ENCODE results near the gene PACS2. TPM values are rescaled to one million over a fixed set of nuclear protein-coding genes. Genes with fewer than 3 reads are reported as not detected.

Gene PACS2
- total RNA-seq, 2 donors from 2014 or later = 117 to 121 TPM

GRCh38 chr14:105379946-105380345 lies 65.4 kb downstream of the PACS2 start:
- Histone ChIP-seq H3K9ac (ENCODE audit: extremely low read depth, low read length, poor library complexity, severe bottlenecking) (no peak overlapping the region), H3K36me3 (ENCODE audit: control insufficient read depth, insufficient read depth, low read length) (peaks cover 5% of the 10 kb centered on the region), H3K4me3 (ENCODE audit: low read length) (no peak overlapping the region), H3K9me3 (ENCODE audit: control insufficient read depth, low read length) (no peaks in the 10 kb centered on the region), H3K27me3 (ENCODE audit: control insufficient read depth, insufficient read depth, low read length, poor library complexity, severe bottlenecking) (no peaks in the 10 kb centered on the region), H3K4me1 (ENCODE audit: control insufficient read depth, insufficient read depth, low read length) (peaks cover 2% of the 10 kb centered on the region), H3K27ac (ENCODE audit: low read depth, low read length) (no peak overlapping the region)
- WGBS, 2 experiments (ENCODE audit: insufficient coverage in 1 of 2, insufficient read length in 1 of 2) = 96 to 97% methylated on average over 13 to 14 of the region's 14 CpGs
- Mint-ChIP-seq H3K9me3 (no peaks in the 10 kb centered on the region), H3K27me3 (ENCODE audit: insufficient read depth) (no peaks in the 10 kb centered on the region), H3K27ac (no peak overlapping the region), H3K4me1 (peaks cover 14% of the 10 kb centered on the region), H3K4me3 (no peak overlapping the region), H3K36me3 (ENCODE audit: low read depth) (peaks cover 22% of the 10 kb centered on the region)
- no peak for DNase-seq
- TF ChIP-seq, protein P1, sequence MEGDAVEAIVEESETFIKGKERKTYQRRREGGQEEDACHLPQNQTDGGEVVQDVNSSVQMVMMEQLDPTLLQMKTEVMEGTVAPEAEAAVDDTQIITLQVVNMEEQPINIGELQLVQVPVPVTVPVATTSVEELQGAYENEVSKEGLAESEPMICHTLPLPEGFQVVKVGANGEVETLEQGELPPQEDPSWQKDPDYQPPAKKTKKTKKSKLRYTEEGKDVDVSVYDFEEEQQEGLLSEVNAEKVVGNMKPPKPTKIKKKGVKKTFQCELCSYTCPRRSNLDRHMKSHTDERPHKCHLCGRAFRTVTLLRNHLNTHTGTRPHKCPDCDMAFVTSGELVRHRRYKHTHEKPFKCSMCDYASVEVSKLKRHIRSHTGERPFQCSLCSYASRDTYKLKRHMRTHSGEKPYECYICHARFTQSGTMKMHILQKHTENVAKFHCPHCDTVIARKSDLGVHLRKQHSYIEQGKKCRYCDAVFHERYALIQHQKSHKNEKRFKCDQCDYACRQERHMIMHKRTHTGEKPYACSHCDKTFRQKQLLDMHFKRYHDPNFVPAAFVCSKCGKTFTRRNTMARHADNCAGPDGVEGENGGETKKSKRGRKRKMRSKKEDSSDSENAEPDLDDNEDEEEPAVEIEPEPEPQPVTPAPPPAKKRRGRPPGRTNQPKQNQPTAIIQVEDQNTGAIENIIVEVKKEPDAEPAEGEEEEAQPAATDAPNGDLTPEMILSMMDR (conservative IDR thresholded peaks at IDR 0.05) = no peak

GRCh38 chr14:105380756-105381155 lies 66.2 kb downstream of the PACS2 start:
- DNase-seq = no peak
- TF ChIP-seq, protein P1 (conservative IDR thresholded peaks at IDR 0.05) = no peak
- Histone ChIP-seq H3K4me1 (ENCODE audit: control insufficient read depth, insufficient read depth, low read length) (peaks cover 2% of the 10 kb centered on the region), H3K4me3 (ENCODE audit: low read length) (no peak overlapping the region), H3K9ac (ENCODE audit: extremely low read depth, low read length, poor library complexity, severe bottlenecking) (no peak overlapping the region), H3K27ac (ENCODE audit: low read depth, low read length) (no peak overlapping the region), H3K9me3 (ENCODE audit: control insufficient read depth, low read length) (no peaks in the 10 kb centered on the region), H3K36me3 (ENCODE audit: control insufficient read depth, insufficient read depth, low read length) (peaks cover 5% of the 10 kb centered on the region), H3K27me3 (ENCODE audit: control insufficient read depth, insufficient read depth, low read length, poor library complexity, severe bottlenecking) (no peaks in the 10 kb centered on the region)
- Mint-ChIP-seq H3K9me3 (no peaks in the 10 kb centered on the region), H3K36me3 (ENCODE audit: low read depth) (peaks cover 22% of the 10 kb centered on the region), H3K4me1 (peaks cover 10% of the 10 kb centered on the region), H3K4me3 (no peak overlapping the region), H3K27ac (no peak overlapping the region), H3K27me3 (ENCODE audit: insufficient read depth) (no peaks in the 10 kb centered on the region)
- 94 to 97% methylated on average over 15 to 19 of the region's 19 CpGs for WGBS, 2 experiments (ENCODE audit: insufficient coverage in 1 of 2, insufficient read length in 1 of 2)

DNA sequence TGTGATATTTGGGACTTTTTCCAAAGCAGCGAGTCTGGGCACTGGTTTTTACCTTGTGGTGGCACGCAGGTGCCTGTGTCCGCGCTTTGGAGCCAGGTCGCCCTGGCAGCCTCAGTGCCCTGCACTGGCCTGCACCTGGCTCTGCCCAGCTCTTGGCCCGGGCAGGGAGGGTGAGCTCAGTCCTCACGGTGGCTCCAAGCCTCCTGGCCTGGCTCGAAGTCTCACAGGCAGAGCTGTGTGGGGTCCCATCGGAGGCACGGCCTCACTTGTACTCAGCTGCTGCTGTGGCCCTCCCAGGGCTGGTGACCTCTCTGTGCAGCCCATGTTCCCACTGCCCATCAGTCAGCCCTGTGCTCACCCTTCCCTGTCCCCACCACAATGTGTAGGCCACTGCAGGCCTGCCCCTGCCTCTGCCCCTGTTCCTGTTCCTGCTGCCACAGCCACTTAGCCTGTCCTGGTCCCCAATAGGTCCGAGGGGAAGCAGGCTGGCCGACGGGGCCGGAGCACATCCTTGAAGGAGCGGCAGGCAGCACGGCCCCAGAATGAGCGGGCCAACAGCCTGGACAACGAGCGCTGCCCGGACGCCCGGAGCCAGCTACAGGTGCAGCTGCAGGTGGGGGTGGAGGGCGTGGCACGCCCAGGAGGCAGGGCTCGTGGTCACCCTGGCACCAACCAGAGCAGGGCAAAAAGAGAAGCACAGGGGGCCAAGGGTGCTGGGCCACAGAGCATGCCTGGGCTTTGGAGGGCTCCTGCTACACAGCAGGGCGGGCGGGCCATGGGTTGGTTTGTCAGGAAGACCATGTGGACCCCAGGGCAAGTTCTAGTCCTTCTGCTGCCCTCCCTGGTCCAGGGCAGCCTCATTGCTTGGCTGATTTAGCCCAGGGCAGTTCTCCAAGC lies 67.1 kb downstream of the PACS2 start:
- DNase-seq = no peak
- TF ChIP-seq, protein P1 (conservative IDR thresholded peaks at IDR 0.05) = no peak
- H3K36me3 Mint-ChIP-seq (ENCODE audit: low read depth) = peaks cover 22% of the 10 kb centered on the region
- Histone ChIP-seq H3K9ac (ENCODE audit: extremely low read depth, low read length, poor library complexity, severe bottlenecking) (no peak overlapping the region), H3K9me3 (ENCODE audit: control insufficient read depth, low read length) (no peaks in the 10 kb centered on the region), H3K4me3 (ENCODE audit: low read length) (no peak overlapping the region), H3K27me3 (ENCODE audit: control insufficient read depth, insufficient read depth, low read length, poor library complexity, severe bottlenecking) (no peaks in the 10 kb centered on the region), H3K4me1 (ENCODE audit: control insufficient read depth, insufficient read depth, low read length) (peaks cover 2% of the 10 kb centered on the region), H3K36me3 (ENCODE audit: control insufficient read depth, insufficient read depth, low read length) (peaks cover 5% of the 10 kb centered on the region), H3K27ac (ENCODE audit: low read depth, low read length) (no peak overlapping the region)
- WGBS, 2 experiments (ENCODE audit: insufficient coverage in 1 of 2, insufficient read length in 1 of 2) = 90 to 99% methylated on average over 8 to 27 of the region's 27 CpGs
- H3K9me3 Mint-ChIP-seq = no peaks in the 10 kb centered on the region
- no peak overlapping the region for H3K27ac Mint-ChIP-seq
- no peaks in the 10 kb centered on the region for H3K27me3 Mint-ChIP-seq (ENCODE audit: insufficient read depth)
- H3K4me1 Mint-ChIP-seq = peaks cover 6% of the 10 kb centered on the region
- H3K4me3 Mint-ChIP-seq = no peak overlapping the region
